ENCODE data around the gene ZNF611.
"Not testable (repeated sequence)": the region's sequence is repeated elsewhere in the genome, so short reads cannot be mapped to it uniquely, and the experiment has no call there.

DNA sequence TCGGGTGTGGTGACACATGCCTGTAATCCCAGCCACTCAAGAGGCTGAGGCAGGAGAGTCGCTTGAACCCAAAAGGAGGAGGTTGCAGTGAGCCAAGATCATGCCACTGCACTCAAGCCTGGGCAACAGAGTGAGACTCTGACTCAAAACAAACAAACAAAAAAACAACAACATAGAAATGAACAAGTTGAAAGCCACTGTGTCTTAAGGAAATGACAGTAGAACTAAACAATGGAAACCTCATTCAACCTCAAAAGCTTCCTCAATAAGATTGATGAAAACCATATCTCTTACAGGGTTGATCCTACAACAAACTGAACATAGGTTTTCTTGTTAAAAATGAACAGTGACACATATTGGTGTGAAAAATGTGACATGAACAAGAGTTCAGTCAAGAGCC, 21.8 kb downstream of the ZNF611 start:
- TF ChIP-seq, protein P1, sequence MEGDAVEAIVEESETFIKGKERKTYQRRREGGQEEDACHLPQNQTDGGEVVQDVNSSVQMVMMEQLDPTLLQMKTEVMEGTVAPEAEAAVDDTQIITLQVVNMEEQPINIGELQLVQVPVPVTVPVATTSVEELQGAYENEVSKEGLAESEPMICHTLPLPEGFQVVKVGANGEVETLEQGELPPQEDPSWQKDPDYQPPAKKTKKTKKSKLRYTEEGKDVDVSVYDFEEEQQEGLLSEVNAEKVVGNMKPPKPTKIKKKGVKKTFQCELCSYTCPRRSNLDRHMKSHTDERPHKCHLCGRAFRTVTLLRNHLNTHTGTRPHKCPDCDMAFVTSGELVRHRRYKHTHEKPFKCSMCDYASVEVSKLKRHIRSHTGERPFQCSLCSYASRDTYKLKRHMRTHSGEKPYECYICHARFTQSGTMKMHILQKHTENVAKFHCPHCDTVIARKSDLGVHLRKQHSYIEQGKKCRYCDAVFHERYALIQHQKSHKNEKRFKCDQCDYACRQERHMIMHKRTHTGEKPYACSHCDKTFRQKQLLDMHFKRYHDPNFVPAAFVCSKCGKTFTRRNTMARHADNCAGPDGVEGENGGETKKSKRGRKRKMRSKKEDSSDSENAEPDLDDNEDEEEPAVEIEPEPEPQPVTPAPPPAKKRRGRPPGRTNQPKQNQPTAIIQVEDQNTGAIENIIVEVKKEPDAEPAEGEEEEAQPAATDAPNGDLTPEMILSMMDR (IDR thresholded peaks at IDR 0.05), result not testable (repeated sequence)
- TF ChIP-seq POLR2AphosphoS5, POLR2A (IDR thresholded peaks at IDR 0.05): not testable (repeated sequence)
